ENCODE measurements around the gene REEP1. TPM values are rescaled to one million over a fixed set of nuclear protein-coding genes. Genes with fewer than 3 reads are reported as not detected.
A peak's percentile ranks its signal among the peaks of the same experiment; 100 is the strongest.

The REEP1 gene
- total and polyA plus RNA-seq, 2 of the 13 experiments (the other 11 are each of a cell fraction or from before 2014, with no cell fraction given), result 0.27 TPM; not detected in 1

DNA sequence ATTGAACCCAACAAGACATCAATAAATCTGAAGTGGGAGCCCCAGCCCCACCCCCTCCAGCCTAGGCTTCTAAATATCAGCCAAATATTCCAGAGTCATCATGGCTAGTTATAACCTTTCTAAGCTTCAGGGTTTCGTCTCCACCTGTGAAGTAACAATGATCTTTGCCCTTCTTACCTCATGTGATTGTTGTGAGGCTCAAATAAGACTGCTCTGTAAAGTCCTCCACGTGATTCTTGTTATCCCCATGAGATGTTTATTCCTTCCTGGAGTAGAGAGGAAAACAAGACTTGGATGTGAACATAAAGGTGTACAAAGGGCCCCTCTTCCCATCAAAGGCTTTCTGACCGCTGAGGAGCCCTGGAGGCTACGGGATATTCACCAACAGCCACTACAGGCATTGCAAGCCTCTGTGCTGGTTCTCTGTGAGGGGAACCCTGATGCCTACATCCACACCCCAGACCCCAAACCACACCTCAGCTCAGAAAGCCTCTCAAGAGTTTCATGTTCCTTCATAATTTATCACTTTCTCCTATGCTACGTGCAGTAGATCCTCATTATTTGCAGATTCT lies 20.1 kb upstream of the REEP1 start:
- no peak overlapping the region for H3K4me3 ChIP-seq (replicated peaks in 1 of 3; ENCODE audit: insufficient read depth in 1 of 3, low read depth in 2 of 3, low read length in 3 of 3)
- 0% methylated on average over 5 of the region's 5 CpGs for WGBS (ENCODE audit: low lambda C conversion rate)
- no peaks in the 10 kb centered on the region for H3K36me3 ChIP-seq (replicated peaks in 1 of 2; ENCODE audit: control insufficient read depth in 1 of 2, insufficient read depth in 2 of 2, low read length in 2 of 2)
- H2AFZ ChIP-seq (ENCODE audit: low read length), result no peak overlapping the region
- no TSS peak for BruUV-seq (replicated peaks)
- H4K20me1 ChIP-seq (ENCODE audit: insufficient read depth, low read length), result no peaks in the 10 kb centered on the region
- DNase-seq (ENCODE audit: low spot score), result peak; percentile 16
- intact Hi-C loops (cut with micrococcal nuclease; ENCODE audit: unreplicated experiment), result no loop called here
- H3K4me2 ChIP-seq (ENCODE audit: low read depth, low read length), result no peak overlapping the region
- no peaks in the 10 kb centered on the region for H3K9me3 ChIP-seq (ENCODE audit: low read length)
- ChIA-PET POLR2A (no interaction called here), CTCF (ENCODE audit: low intra/inter-chr PET ratio, low total read pairs) (no interaction called here)
- H3K27me3 ChIP-seq (ENCODE audit: control insufficient read depth in 1 of 2, insufficient read depth in 2 of 2, low read length in 2 of 2), result peaks cover 0 to 4% of the 10 kb centered on the region in 2 experiments; a peak in 1 of 5 replicates
- FAIRE-seq, result no peak
- in situ Hi-C loops (cut with HindIII; ENCODE audit: extremely low pct_ligation_motif_present, low pct_unique_long_range_greater_than_20kb), result no loop called here
- H3K4me1 ChIP-seq (ENCODE audit: insufficient read depth, low read length), result peaks cover 15% of the 10 kb centered on the region; the same call in 1 of the 2 replicates
- peak; percentile 57 for ATAC-seq
- no peaks in the 10 kb centered on the region for H3K79me2 ChIP-seq (ENCODE audit: insufficient read depth, low read length)
- H3K9ac ChIP-seq (ENCODE audit: insufficient read depth, low read depth, low read length), result no peak overlapping the region
- H3K27ac ChIP-seq (ENCODE audit: extremely low read length, insufficient read depth, low read length), result no peak overlapping the region
- no peak for TF ChIP-seq NR2F1 (CRISPR knock-in tag; IDR thresholded peaks at IDR 0.05)
- no peak for TF ChIP-seq FOSL2 (CRISPR knock-in tag; IDR thresholded peaks at IDR 0.05)
- no peak for TF ChIP-seq AKAP8 (CRISPR knock-in tag; IDR thresholded peaks at IDR 0.05)
- TF ChIP-seq GABPB1 (CRISPR knock-in tag; IDR thresholded peaks at IDR 0.05), result no peak
- TF ChIP-seq, protein P1, sequence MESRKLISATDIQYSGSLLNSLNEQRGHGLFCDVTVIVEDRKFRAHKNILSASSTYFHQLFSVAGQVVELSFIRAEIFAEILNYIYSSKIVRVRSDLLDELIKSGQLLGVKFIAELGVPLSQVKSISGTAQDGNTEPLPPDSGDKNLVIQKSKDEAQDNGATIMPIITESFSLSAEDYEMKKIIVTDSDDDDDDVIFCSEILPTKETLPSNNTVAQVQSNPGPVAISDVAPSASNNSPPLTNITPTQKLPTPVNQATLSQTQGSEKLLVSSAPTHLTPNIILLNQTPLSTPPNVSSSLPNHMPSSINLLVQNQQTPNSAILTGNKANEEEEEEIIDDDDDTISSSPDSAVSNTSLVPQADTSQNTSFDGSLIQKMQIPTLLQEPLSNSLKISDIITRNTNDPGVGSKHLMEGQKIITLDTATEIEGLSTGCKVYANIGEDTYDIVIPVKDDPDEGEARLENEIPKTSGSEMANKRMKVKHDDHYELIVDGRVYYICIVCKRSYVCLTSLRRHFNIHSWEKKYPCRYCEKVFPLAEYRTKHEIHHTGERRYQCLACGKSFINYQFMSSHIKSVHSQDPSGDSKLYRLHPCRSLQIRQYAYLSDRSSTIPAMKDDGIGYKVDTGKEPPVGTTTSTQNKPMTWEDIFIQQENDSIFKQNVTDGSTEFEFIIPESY (CRISPR knock-in tag; IDR thresholded peaks at IDR 0.05), result no peak
- TF ChIP-seq MAFF (IDR thresholded peaks at IDR 0.05; ENCODE audit: low read depth, low read length), result 0 out of 2 replicates have a peak, but pooled peaks have one; percentile 13
- TF ChIP-seq, protein P2, sequence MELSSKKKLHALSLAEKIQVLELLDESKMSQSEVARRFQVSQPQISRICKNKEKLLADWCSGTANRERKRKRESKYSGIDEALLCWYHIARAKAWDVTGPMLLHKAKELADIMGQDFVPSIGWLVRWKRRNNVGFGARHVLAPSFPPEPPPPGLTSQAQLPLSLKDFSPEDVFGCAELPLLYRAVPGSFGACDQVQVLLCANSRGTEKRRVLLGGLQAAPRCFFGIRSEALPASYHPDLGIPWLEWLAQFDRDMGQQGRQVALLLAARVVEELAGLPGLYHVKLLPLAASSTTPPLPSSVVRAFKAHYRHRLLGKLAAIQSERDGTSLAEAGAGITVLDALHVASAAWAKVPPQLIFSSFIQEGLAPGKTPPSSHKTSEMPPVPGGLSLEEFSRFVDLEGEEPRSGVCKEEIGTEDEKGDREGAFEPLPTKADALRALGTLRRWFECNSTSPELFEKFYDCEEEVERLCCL (CRISPR knock-in tag; IDR thresholded peaks at IDR 0.05; ENCODE audit: borderline replicate concordance), result no peak
- TF ChIP-seq ERF (CRISPR knock-in tag; IDR thresholded peaks at IDR 0.05), result no peak
- no peak for TF ChIP-seq ZNF652 (CRISPR knock-in tag; IDR thresholded peaks at IDR 0.05; ENCODE audit: borderline replicate concordance, low read depth)
- no peak for TF ChIP-seq HMG20B (CRISPR knock-in tag; conservative IDR thresholded peaks at IDR 0.05)
- no peak for TF ChIP-seq ZNF292 (CRISPR knock-in tag; IDR thresholded peaks at IDR 0.05; ENCODE audit: borderline replicate concordance, low read depth)
- no peak for TF ChIP-seq ZNF230 (CRISPR knock-in tag; IDR thresholded peaks at IDR 0.05)
- TF ChIP-seq ZNF556 (CRISPR knock-in tag; IDR thresholded peaks at IDR 0.05; ENCODE audit: borderline replicate concordance), result no peak
- TF ChIP-seq GATA4 (IDR thresholded peaks at IDR 0.05; ENCODE audit: borderline replicate concordance, low read depth), result no peak
- no peak for TF ChIP-seq KDM5B (CRISPR knock-in tag; IDR thresholded peaks at IDR 0.05; ENCODE audit: borderline replicate concordance)
- no peak for TF ChIP-seq ZBTB1 (CRISPR knock-in tag; IDR thresholded peaks at IDR 0.05; ENCODE audit: borderline replicate concordance)
- TF ChIP-seq, protein P3, sequence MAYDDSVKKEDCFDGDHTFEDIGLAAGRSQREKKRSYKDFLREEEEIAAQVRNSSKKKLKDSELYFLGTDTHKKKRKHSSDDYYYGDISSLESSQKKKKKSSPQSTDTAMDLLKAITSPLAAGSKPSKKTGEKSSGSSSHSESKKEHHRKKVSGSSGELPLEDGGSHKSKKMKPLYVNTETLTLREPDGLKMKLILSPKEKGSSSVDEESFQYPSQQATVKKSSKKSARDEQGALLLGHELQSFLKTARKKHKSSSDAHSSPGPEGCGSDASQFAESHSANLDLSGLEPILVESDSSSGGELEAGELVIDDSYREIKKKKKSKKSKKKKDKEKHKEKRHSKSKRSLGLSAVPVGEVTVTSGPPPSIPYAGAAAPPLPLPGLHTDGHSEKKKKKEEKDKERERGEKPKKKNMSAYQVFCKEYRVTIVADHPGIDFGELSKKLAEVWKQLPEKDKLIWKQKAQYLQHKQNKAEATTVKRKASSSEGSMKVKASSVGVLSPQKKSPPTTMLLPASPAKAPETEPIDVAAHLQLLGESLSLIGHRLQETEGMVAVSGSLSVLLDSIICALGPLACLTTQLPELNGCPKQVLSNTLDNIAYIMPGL (CRISPR knock-in tag; IDR thresholded peaks at IDR 0.05; ENCODE audit: borderline replicate concordance in 1 of 2, low read depth in 1 of 2), result no peak
- no peak for TF ChIP-seq ZNF761 (CRISPR knock-in tag; conservative IDR thresholded peaks at IDR 0.05)
- no peak for TF ChIP-seq ZMAT3 (CRISPR knock-in tag; conservative IDR thresholded peaks at IDR 0.05)
- no peak for TF ChIP-seq POLR2AphosphoS5 (IDR thresholded peaks at IDR 0.05; ENCODE audit: low read depth, low read length)
- no peak for TF ChIP-seq KLF9 (CRISPR knock-in tag; IDR thresholded peaks at IDR 0.05; ENCODE audit: low read depth)
- no peak for TF ChIP-seq POLR2A (IDR thresholded peaks at IDR 0.05; ENCODE audit: insufficient read depth in 1 of 2, low read depth in 2 of 2, low read length in 2 of 2)
